Measurements from ENCODE around the gene TEX19. TPM values are rescaled to one million over a fixed set of nuclear protein-coding genes. Genes with fewer than 3 reads are reported as not detected.
"Not testable (repeated sequence)": the region's sequence is repeated elsewhere in the genome, so short reads cannot be mapped to it uniquely, and the experiment has no call there.

Gene TEX19
- total and polyA plus RNA-seq, 8 donors: not detected

GRCh38 chr17:82357394-82357793 is 1.7 kb upstream of the TEX19 start:
- intact Hi-C loops (cut with DNase I): loop anchor here in 1 of 3 donors (10.0 kb wide), 3 partner anchors 137 to 417 kb away; no protein-coding TSS in a partner anchor
- FAIRE-seq (no peak), DNase-seq (peak in 3 of 6 donors; percentile 39 to 62 (median 52)), ATAC-seq (peak; percentile 51 to 69 (median 58))
- peaks cover 0 to 10% (median 6%) of the 10 kb centered on the region in 3 donors for H3K4me1 ChIP-seq
- TF ChIP-seq CTCF (IDR thresholded peaks at IDR 0.05): no peak
- H3K4me3 ChIP-seq: no peak overlapping the region
- 41 to 57% methylated on average over 2 of the region's 2 CpGs for WGBS, 2 donors
- no peaks in the 10 kb centered on the region for H3K9me3 ChIP-seq
- H3K27ac ChIP-seq: no peak overlapping the region
- H3K27me3 ChIP-seq: no peaks in the 10 kb centered on the region
- H3K36me3 ChIP-seq: no peaks in the 10 kb centered on the region

GRCh38 chr17:82359451-82360074 is 516 bp downstream of the TEX19 start:
- H3K27me3 ChIP-seq, H3K9me3 ChIP-seq, H3K27ac ChIP-seq, H3K4me3 ChIP-seq, FAIRE-seq, DNase-seq, H3K4me1 ChIP-seq, H3K36me3 ChIP-seq, ATAC-seq: not testable (repeated sequence)
- 63 to 74% methylated on average over 1 of the region's 1 CpG for WGBS, 2 donors
- intact Hi-C loops (cut with DNase I): loop anchor here in 1 of 3 donors (10.0 kb wide), 3 partner anchors 135 to 415 kb away; no protein-coding TSS in a partner anchor

- 85 to 92% methylated on average over 6 of the region's 6 CpGs for WGBS, 2 donors
- no peak for TF ChIP-seq CTCF (IDR thresholded peaks at IDR 0.05)
- FAIRE-seq (no peak), DNase-seq (no peak), ATAC-seq (no peak)
- no peak overlapping the region for H3K4me3 ChIP-seq
- peaks cover 0 to 1% (median 0%) of the 10 kb centered on the region in 3 donors for H3K4me1 ChIP-seq
- intact Hi-C loops (cut with DNase I): no loop called here
- H3K27ac ChIP-seq: no peak overlapping the region
- H3K27me3 ChIP-seq: no peaks in the 10 kb centered on the region
- no peaks in the 10 kb centered on the region for H3K9me3 ChIP-seq
- H3K36me3 ChIP-seq: no peaks in the 10 kb centered on the region
Measured at GRCh38 chr17:82361885-82362633, 3.0 kb downstream of the TEX19 start.

GRCh38 chr17:82365606-82366295 is 6.7 kb downstream of the TEX19 start:
- ATAC-seq (no peak), FAIRE-seq (no peak), DNase-seq (no peak)
- Histone ChIP-seq H3K27ac (no peak overlapping the region), H3K27me3 (no peaks in the 10 kb centered on the region), H3K36me3 (no peaks in the 10 kb centered on the region), H3K4me3 (no peak overlapping the region), H3K9me3 (no peaks in the 10 kb centered on the region), H3K4me1 (peaks cover 0 to 2% (median 1%) of the 10 kb centered on the region in 3 donors)
- intact Hi-C loops (cut with DNase I): no loop called here
- WGBS, 2 donors: 79 to 80% methylated on average over 6 of the region's 6 CpGs
- no peak for TF ChIP-seq CTCF (IDR thresholded peaks at IDR 0.05)

- no peak for TF ChIP-seq CTCF (IDR thresholded peaks at IDR 0.05)
- WGBS, 2 donors: 81 to 86% methylated on average over 7 of the region's 7 CpGs
- DNase-seq (no peak), ATAC-seq (no peak), FAIRE-seq (no peak)
- no peaks in the 10 kb centered on the region for H3K36me3 ChIP-seq
- H3K9me3 ChIP-seq: no peaks in the 10 kb centered on the region
- no peak overlapping the region for H3K27ac ChIP-seq
- H3K4me3 ChIP-seq: no peak overlapping the region
- intact Hi-C loops (cut with DNase I): no loop called here
- H3K4me1 ChIP-seq: peaks cover 0 to 10% (median 7%) of the 10 kb centered on the region in 3 donors
- H3K27me3 ChIP-seq: peaks cover 0 to 7% (median 0%) of the 10 kb centered on the region in 4 donors
Measured at GRCh38 chr17:82366749-82367148, 7.7 kb downstream of the TEX19 start.

Data from pancreas (tissue), 10 donors.